Measurements from ENCODE around the gene CACNA2D4.

The CACNA2D4 gene

DNA sequence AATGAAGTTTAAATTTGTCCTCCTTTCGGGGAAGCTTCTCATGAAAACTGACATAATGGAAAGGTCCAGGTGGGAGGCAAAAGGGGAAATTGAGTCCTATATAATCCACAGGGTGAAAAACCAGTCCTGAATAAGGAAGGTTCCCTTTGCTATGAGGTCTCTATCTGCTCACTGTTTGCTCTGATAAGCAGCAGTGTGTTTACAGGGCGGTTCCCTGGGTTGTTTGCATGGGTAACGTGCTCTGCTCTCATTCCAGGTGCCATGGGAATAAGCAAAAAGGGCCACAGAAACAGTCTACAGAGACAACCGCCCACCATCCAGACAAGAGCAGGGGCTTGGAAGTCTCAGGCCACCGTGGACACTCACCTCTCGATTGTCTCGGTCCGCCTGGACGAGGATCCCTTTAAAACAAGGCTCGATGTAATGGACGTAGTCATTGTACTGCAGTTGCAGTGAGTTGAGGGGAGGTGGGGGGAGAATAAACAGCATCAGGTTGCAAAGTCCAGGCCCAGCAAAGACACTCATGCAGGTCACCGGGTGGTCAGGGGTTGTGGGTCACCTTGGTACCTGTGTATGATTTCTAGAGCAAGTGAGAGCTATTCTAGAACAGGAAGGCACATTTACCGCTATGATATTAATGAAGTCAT, 32.7 kb downstream of the CACNA2D4 start:
- no peak for DNase-seq (ENCODE audit: low read depth)

DNA sequence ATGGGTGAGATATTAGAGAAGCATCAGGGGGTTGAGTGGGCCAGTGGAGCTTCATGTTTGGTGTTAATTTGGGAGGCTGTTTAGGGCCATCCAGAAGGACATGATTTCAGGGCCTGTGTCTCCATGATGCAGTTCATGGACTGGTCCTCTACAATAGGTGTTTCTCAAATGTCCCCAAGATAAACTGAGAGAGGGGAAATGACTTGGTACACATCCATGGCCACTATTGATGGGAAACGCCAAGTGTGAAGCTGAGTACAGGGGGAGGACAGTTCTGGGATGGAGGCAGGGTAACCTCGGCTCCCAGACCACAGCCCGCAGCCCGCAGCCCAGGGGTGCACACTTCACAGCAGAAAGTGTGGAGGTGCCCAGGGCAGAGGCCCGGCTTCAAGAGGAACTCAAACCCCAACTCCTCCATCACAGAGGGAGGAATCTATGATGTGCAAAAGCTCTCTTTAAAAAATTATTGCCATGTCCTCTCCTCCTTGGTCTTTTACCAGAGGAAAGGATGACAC, 33.3 kb downstream of the CACNA2D4 start:
- no peak for DNase-seq (ENCODE audit: low read depth)

DNA sequence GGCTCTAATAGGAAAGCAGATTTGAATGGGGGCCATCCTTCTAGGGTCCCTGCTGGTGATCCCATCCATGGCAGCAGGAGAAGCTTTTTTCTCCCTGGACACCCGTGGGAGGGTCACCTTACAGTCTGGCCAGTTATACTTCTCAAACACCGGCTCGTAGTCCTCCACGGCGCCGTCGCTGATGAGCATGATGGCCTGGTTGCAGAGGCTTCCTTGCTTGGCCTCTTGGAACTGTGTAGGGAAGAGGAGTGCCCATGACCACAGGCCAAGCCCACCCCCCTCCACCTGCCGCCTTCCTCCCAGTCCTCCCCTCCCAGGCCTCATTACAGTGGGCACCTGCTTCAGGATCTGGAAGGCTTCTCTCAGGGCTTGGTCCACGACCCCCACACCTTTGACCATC, 33.8 kb downstream of the CACNA2D4 start:
- DNase-seq (ENCODE audit: low read depth) = no peak

- DNase-seq (ENCODE audit: low read depth) = no peak
Observed at GRCh38 chr12:1883513-1883912, 34.9 kb downstream of the CACNA2D4 start.

- DNase-seq (ENCODE audit: low read depth) = no peak
Observed at GRCh38 chr12:1882850-1883470, 35.5 kb downstream of the CACNA2D4 start.

DNA sequence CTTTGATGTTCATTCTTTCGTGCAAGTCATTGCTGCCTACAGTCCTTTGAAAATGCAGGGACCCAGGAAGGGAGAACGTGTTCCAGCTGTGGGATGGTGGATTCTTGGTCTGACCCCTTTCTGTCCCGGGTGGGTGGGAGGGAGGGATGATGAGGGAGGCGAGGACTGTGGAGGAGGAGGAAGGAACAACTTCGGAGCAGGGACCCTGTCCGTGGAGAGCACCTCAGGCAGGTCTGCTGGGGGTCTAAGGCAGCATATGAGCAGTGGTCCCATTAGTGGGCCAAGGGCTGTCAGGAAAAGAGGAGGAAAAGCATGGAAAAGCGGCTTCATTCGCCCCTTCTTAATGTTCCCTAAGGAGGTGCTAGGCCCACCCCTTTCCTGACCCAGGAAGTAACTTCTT, 36.0 kb downstream of the CACNA2D4 start:
- no peak for DNase-seq (ENCODE audit: low read depth)

- no peak for DNase-seq (ENCODE audit: low read depth)
Observed at GRCh38 chr12:1881936-1882335, 36.5 kb downstream of the CACNA2D4 start.

GRCh38 chr12:1881301-1881700, 37.2 kb downstream of the CACNA2D4 start:
- DNase-seq (ENCODE audit: low read depth) = no peak

DNA sequence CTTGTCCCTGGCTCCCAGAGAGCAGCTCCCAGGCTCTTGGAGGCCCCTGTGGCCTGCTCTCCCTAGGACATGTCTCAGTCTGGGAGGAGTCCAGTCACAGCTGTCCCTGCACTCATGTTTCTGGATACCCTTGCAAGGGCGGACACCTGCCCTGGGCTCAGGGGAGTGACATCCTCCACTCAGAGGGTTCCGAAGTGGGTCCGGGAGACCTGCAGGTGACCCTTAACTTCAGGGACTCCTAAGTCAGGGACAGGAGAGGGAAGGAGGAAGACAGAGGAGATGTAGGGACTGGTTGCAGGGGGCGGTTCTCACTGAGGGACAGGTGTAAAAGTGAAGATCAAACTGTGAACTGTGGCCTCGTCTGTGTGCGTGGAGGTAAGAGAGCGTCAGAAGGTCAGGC, 37.6 kb downstream of the CACNA2D4 start:
- DNase-seq (ENCODE audit: low read depth) = no peak

GRCh38 chr12:1880153-1880845, 38.2 kb downstream of the CACNA2D4 start:
- DNase-seq (ENCODE audit: low read depth) = no peak

GRCh38 chr12:1879633-1880032, 38.8 kb downstream of the CACNA2D4 start:
- no peak for DNase-seq (ENCODE audit: low read depth)

GRCh38 chr12:1878695-1879094, 39.8 kb downstream of the CACNA2D4 start:
- no peak for DNase-seq (ENCODE audit: low read depth)

GRCh38 chr12:1878214-1878613, 40.2 kb downstream of the CACNA2D4 start:
- DNase-seq (ENCODE audit: low read depth) = no peak

DNA sequence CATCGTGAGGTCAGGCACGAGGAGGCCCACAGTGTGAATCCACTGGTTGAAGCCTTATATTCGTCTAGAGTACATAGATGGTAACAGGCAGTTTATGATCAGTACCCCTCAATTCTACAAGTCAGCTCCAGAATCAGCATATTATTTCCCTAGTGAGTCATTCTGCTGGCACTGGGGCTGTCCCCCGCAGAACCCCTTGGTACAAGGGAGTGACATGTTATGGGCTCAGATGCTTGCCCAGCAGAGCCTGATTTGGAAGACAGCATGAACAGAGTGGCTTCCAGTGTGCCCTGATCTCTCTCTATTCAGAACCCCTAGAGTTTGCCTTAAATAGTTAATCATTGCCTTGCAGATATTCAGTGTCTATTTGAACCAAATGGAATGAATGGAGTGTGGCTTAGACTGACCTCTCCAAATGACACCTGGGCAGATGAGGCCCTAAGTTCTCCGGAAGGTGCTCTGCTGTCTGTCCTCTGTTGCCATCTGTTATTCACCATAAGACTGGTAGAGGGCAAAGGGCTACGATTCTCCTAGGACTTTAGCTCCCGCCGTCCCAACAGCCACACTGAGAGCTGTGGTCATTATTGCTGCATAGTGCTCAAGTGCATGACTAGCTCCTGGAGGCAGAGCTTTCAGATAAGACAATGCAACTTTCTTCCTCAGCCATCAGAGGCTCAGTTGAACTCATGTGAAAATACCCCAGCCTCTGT, 41.1 kb downstream of the CACNA2D4 start:
- DNase-seq (ENCODE audit: low read depth) = no peak

GRCh38 chr12:1876086-1876485, 42.4 kb downstream of the CACNA2D4 start:
- no peak for DNase-seq (ENCODE audit: low read depth)

- no peak for DNase-seq (ENCODE audit: low read depth)
Observed at GRCh38 chr12:1875608-1876007, 42.8 kb downstream of the CACNA2D4 start.

- DNase-seq (ENCODE audit: low read depth) = no peak
Observed at GRCh38 chr12:1873531-1874510, 44.6 kb downstream of the CACNA2D4 start.

DNA sequence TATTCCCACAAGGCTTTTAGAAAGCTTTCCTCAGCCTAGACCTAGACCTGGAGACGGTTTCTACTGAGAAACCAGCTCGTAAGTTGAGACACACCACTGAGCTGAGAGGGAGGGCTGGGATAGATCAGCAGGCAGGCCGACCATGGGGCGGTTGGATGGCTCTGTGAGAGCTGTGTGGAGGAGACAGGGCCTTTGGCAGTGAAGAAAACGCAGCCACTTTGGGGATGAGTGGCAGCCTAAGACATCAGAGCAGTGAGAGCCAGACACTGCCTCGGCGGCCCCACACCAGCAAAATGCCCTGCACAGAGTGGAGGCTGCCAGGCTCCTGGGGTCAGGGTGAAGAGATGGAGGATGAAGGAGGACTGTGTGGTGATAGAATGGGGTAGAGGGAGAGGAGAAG, 46.0 kb downstream of the CACNA2D4 start:
- no peak for DNase-seq (ENCODE audit: low read depth)

- no peak for DNase-seq (ENCODE audit: low read depth)
Observed at GRCh38 chr12:1872001-1872400, 46.5 kb downstream of the CACNA2D4 start.

GRCh38 chr12:1870998-1871917, 47.2 kb downstream of the CACNA2D4 start:
- no peak for DNase-seq (ENCODE audit: low read depth)
